ENCODE measurements around the gene CHST3. TPM values are rescaled to one million over a fixed set of nuclear protein-coding genes. Genes with fewer than 3 reads are reported as not detected.

Gene CHST3, protein sequence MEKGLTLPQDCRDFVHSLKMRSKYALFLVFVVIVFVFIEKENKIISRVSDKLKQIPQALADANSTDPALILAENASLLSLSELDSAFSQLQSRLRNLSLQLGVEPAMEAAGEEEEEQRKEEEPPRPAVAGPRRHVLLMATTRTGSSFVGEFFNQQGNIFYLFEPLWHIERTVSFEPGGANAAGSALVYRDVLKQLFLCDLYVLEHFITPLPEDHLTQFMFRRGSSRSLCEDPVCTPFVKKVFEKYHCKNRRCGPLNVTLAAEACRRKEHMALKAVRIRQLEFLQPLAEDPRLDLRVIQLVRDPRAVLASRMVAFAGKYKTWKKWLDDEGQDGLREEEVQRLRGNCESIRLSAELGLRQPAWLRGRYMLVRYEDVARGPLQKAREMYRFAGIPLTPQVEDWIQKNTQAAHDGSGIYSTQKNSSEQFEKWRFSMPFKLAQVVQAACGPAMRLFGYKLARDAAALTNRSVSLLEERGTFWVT
- 41.1 to 53.7 TPM (median 47.1 TPM) in 5 replicates for total RNA-seq (2022; extraction: Qiagen RNA extraction)

DNA sequence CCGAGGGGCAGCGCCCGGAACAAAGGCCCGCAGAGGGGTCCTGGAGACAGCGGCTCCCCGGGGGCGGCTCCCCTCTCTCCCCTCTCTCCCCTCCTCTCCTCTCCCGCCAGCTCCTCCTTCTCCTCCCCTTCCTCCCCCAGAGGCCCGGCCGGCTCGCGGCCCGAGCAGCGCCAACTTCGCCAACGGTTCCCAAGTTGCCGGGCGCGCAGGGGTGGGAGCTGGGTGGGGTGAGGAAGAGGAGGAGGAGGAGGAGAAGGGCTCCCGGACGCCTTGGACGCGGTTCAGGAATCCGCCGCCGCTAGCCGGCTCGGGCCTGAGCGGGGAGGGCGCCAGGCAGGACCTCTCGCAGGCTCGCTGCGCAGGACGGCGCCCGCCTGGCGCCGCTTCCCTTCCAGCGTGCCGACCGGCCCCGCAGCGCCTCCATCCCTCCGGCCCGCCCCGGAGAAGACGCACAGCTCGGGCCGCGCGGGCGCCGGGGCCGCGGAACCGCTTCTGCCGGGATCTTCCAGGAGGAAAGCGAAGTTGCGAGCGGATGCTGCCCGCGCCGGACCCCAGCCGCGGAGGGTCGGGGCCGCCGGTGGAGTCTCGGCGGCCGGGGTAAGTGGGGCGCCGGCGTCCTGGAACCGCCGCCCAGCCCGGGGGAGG lies at the start of gene CHST3:
CHST3 (plus strand) TSS at position 298 of the 645 bp plus-strand sequence. CDS start 41,448 bp downstream, outside the sequence.

Other genes with a start within 250 kb of the CHST3 start
- not detected in 5 replicates for gene C10orf105, start 244.6 kb upstream of the CHST3 start, total RNA-seq (2022; extraction: Qiagen RNA extraction)
- 26.3 to 38.8 TPM (median 33.7 TPM) in 5 replicates for gene VSIR, start 190.9 kb upstream of the CHST3 start, total RNA-seq (2022; extraction: Qiagen RNA extraction)
- 775 to 988 TPM (median 873 TPM) in 5 replicates for gene PSAP, start 113.1 kb upstream of the CHST3 start, total RNA-seq (2022; extraction: Qiagen RNA extraction)
- 0.29 to 0.69 TPM (median 0.45 TPM) in 5 replicates for gene SPOCK2, start 124.2 kb downstream of the CHST3 start, total RNA-seq (2022; extraction: Qiagen RNA extraction)

All from A549 treated with Mapracorat at 1 μM for 4 hours (cell line).